H9 (cell line): ENCODE results near the gene PAAF1. TPM values are rescaled to one million over a fixed set of nuclear protein-coding genes. Genes with fewer than 3 reads are reported as not detected.
A peak's percentile ranks its signal among the peaks of the same experiment; 100 is the strongest.

ENCODE experiments used
- DNase-seq: peaks from one replicate; pipeline ENCODE4 v3.0.0-alpha.2; 2017
- H2AFZ ChIP-seq: one replicate; pipeline ENCODE4 v1.6.1; 2013; ENCODE audit warnings: mild to moderate bottlenecking, low read length, control low read depth, moderate library complexity
- H2AK5ac ChIP-seq: 2 replicates; pipeline ENCODE4 v1.6.1; 2013; ENCODE audit warnings: low read length, control low read depth, mixed read lengths; ENCODE audit not compliant: insufficient read length
- H2BK120ac ChIP-seq: one replicate; pipeline ENCODE4 v1.6.1; 2013; ENCODE audit warnings: low read depth, mild to moderate bottlenecking, low read length, control low read depth, inconsistent platforms; ENCODE audit not compliant: poor library complexity, severe bottlenecking
- H2BK12ac ChIP-seq: 2 replicates; pipeline ENCODE4 v1.6.1; 2013; ENCODE audit warnings: low read length, control low read depth, mixed read lengths, low read depth; ENCODE audit not compliant: insufficient read length
- H2BK15ac ChIP-seq: 2 replicates; pipeline ENCODE4 v1.6.1; 2013; ENCODE audit warnings: low read depth, low read length, control low read depth
- H2BK20ac ChIP-seq: one replicate; pipeline ENCODE4 v1.6.1; 2013; ENCODE audit warnings: low read depth, mild to moderate bottlenecking, low read length, control low read depth, inconsistent platforms; ENCODE audit not compliant: poor library complexity, severe bottlenecking
- H2BK5ac ChIP-seq: 2 replicates; pipeline ENCODE4 v1.6.1; 2013; ENCODE audit warnings: low read length, control low read depth, mixed read lengths; ENCODE audit not compliant: insufficient read length
- H3K14ac ChIP-seq: 2 replicates; pipeline ENCODE4 v1.6.1; 2013; ENCODE audit warnings: low read length, control low read depth; ENCODE audit not compliant: insufficient read depth
- H3K18ac ChIP-seq: 2 replicates; pipeline ENCODE4 v1.6.1; 2013; ENCODE audit warnings: low read depth, mild to moderate bottlenecking, mixed read lengths, low read length, control low read depth; ENCODE audit not compliant: insufficient read length
- H3K23ac ChIP-seq: 2 replicates; pipeline ENCODE4 v1.6.1; 2013; ENCODE audit warnings: low read length, control low read depth, mixed read lengths, low read depth; ENCODE audit not compliant: insufficient read length
- H3K23me2 ChIP-seq: 2 replicates; pipeline ENCODE4 v1.6.1; 2013; ENCODE audit warnings: low read depth, mild to moderate bottlenecking, mixed read lengths, low read length, control low read depth; ENCODE audit not compliant: insufficient read length, poor library complexity, severe bottlenecking
- H3K27ac ChIP-seq: 2 replicates; pipeline ENCODE4 v1.5.1; 2013; ENCODE audit warnings: low read length, control low read depth, mixed read lengths, low read depth; ENCODE audit not compliant: insufficient read length
- H3K27me3 ChIP-seq: 2 replicates; pipeline ENCODE4 v1.6.1; 2013; ENCODE audit warnings: low read length, control low read depth, inconsistent platforms; ENCODE audit not compliant: insufficient read depth
- H3K4ac ChIP-seq: 2 replicates; pipeline ENCODE4 v1.6.1; 2013; ENCODE audit warnings: low read depth, mild to moderate bottlenecking, control low read depth, inconsistent platforms, low read length, moderate library complexity
- H3K4me1 ChIP-seq: 2 replicates; pipeline ENCODE4 v1.6.1; 2013; ENCODE audit warnings: low read length, control low read depth, inconsistent platforms; ENCODE audit not compliant: insufficient read depth
- H3K4me2 ChIP-seq: 2 replicates; pipeline ENCODE4 v1.6.1; 2013; ENCODE audit warnings: low read length, control low read depth, mixed read lengths; ENCODE audit not compliant: insufficient read length, insufficient read depth
- H3K56ac ChIP-seq: 2 replicates; pipeline ENCODE4 v1.6.1; 2013; ENCODE audit warnings: low read depth, mild to moderate bottlenecking, mixed read lengths, low read length, control low read depth; ENCODE audit not compliant: insufficient read length
- H3K79me1 ChIP-seq: 2 replicates; pipeline ENCODE4 v1.6.1; 2013; ENCODE audit warnings: low read depth, mild to moderate bottlenecking, moderate library complexity, low read length, control low read depth, inconsistent platforms; ENCODE audit not compliant: insufficient read depth, poor library complexity, severe bottlenecking
- H3K79me2 ChIP-seq: 2 replicates; pipeline ENCODE4 v1.6.1; 2013; ENCODE audit warnings: low read length, control low read depth, inconsistent platforms; ENCODE audit not compliant: insufficient read depth
- H3K9ac ChIP-seq: 2 replicates; pipeline ENCODE4 v1.6.1; 2013; ENCODE audit warnings: low read length, control low read depth, mixed read lengths; ENCODE audit not compliant: insufficient read length; ENCODE audit errors: extremely low read depth
- H3K9me3 ChIP-seq: one replicate; pipeline ENCODE4 v1.6.1; 2013; ENCODE audit warnings: low read depth, low read length, inconsistent platforms; ENCODE audit not compliant: control insufficient read depth
- H3T11ph ChIP-seq: one replicate; pipeline ENCODE4 v1.6.1; 2013; ENCODE audit warnings: mild to moderate bottlenecking, low read length, control low read depth, inconsistent platforms
- H4K20me1 ChIP-seq: one replicate; pipeline ENCODE4 v1.6.1; 2013; ENCODE audit not compliant: control insufficient read depth, insufficient read length, insufficient read depth
- H4K5ac ChIP-seq: 2 replicates; pipeline ENCODE4 v1.6.1; 2013; ENCODE audit warnings: low read depth, mild to moderate bottlenecking, mixed read lengths, low read length, control low read depth; ENCODE audit not compliant: insufficient read length
- H4K8ac ChIP-seq: replicated peaks from 2 replicates; pipeline ENCODE4 v1.6.1; 2013; ENCODE audit warnings: low read length, control low read depth, mixed read lengths, low read depth; ENCODE audit not compliant: insufficient read length
- H4K91ac ChIP-seq: 2 replicates; pipeline ENCODE4 v1.6.1; 2013; ENCODE audit warnings: low read depth, mild to moderate bottlenecking, moderate library complexity, mixed read lengths, low read length, control low read depth; ENCODE audit not compliant: insufficient read length
- H3K27ac Mint-ChIP-seq, 3 experiments: 2 replicates in 2 of 3; 3 replicates in 1 of 3; pipeline ENCODE4 v1.8.0; 2020 to 2021; ENCODE audit warnings: mixed read lengths in 3 of 3, mild to moderate bottlenecking in 1 of 3, moderate library complexity in 1 of 3
- H3K27me3 Mint-ChIP-seq: 2 replicates; pipeline ENCODE4 v1.8.0; 2021; ENCODE audit warnings: low read depth, mild to moderate bottlenecking, moderate library complexity, mixed read lengths
- H3K36me3 Mint-ChIP-seq, 3 experiments: 2 replicates in 2 of 3; 3 replicates in 1 of 3; pipeline ENCODE4 v1.8.0; 2020 to 2021; ENCODE audit warnings: low read depth in 3 of 3, mixed read lengths in 3 of 3; ENCODE audit not compliant: insufficient read depth in 1 of 3
- H3K4me1 Mint-ChIP-seq, 2 experiments: 2 replicates each; pipeline ENCODE4 v1.8.0; 2020; ENCODE audit warnings: mixed read lengths in 2 of 2
- H3K4me3 Mint-ChIP-seq, 2 experiments: 2 replicates in 1 of 2; 3 replicates in 1 of 2; pipeline ENCODE4 v1.8.0; 2020 to 2021; ENCODE audit warnings: mild to moderate bottlenecking in 2 of 2, mixed read lengths in 2 of 2, moderate library complexity in 1 of 2
- H3K9me3 Mint-ChIP-seq, 2 experiments: 2 replicates in 1 of 2; 3 replicates in 1 of 2; pipeline ENCODE4 v1.8.0; 2020; ENCODE audit warnings: mild to moderate bottlenecking in 2 of 2, mixed read lengths in 2 of 2, moderate library complexity in 1 of 2
- WGBS: extraction: QIAGEN DNeasy Blood & Tissue Kit; methylation state at CpG from one replicate; pipeline ENCODE4 v1.1.7; 2013; ENCODE audit warnings: missing lambda C conversion rate, low lambda C conversion rate, mixed read lengths; ENCODE audit not compliant: insufficient read length; ENCODE audit errors: extremely low coverage; 5-methylcytosine and 5-hydroxymethylcytosine counted together
- total RNA-seq: library from RNA; stranded (reverse); gene quantifications from 2 replicates; pipeline ENCODE4 v1.2.1, GENCODE V29; 2021
- TF ChIP-seq, protein P1 (sequence below): fragments of 200-600 bp; sonication (generic); conservative IDR thresholded peaks from 3 replicates; pipeline ENCODE4 v1.8.0; 2021; ENCODE audit warnings: antibody characterized with exemption, mild to moderate bottlenecking

The PAAF1 gene
- total RNA-seq, 1 experiment from 2014 or later, result 24.3 TPM

DNA sequence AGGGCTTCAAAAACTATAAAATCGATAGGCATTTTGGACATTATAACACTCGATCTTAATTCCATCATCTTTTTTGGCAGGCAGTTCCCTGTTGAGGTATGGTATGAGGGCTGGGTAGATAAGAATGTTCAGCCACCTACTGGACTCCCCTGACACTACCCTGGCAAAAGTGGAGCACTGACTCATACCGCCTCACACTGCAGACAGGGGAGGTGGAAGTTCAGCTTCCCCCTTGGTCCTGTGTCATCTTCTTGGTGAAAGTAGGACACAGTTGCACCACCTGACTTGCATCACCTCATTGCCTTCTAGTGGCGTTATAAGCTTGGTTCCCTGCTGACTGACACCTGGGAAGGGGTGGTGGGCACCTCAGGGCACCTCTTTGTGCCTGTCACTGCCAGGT lies 30.4 kb downstream of the PAAF1 start:
- no peak overlapping the region for H3K4ac ChIP-seq
- H4K91ac ChIP-seq, result no peak overlapping the region
- H4K8ac ChIP-seq, result peak overlapping the region; percentile 69
- no peak overlapping the region for H3K23ac ChIP-seq
- Mint-ChIP-seq H3K4me3 (no peak overlapping the region), H3K27ac (no peak overlapping the region), H3K9me3 (no peaks in the 10 kb centered on the region), H3K27me3 (no peaks in the 10 kb centered on the region), H3K36me3 (peaks cover 4 to 14% (median 13%) of the 10 kb centered on the region in 3 experiments; a peak in 6 of 7 replicates), H3K4me1 (no peaks in the 10 kb centered on the region)
- H3K4me2 ChIP-seq, result no peak overlapping the region
- DNase-seq, result no peak
- no peak overlapping the region for H4K5ac ChIP-seq
- no peaks in the 10 kb centered on the region for H3K9me3 ChIP-seq
- no peak overlapping the region; the same call in 1 of the 2 replicates for H3K14ac ChIP-seq
- no peak overlapping the region for H3K9ac ChIP-seq
- H2BK15ac ChIP-seq, result no peak overlapping the region
- no peaks in the 10 kb centered on the region for H3K79me2 ChIP-seq
- H3T11ph ChIP-seq, result no peak overlapping the region
- H4K20me1 ChIP-seq, result peaks cover 2% of the 10 kb centered on the region
- no peak overlapping the region for H2BK20ac ChIP-seq
- H3K23me2 ChIP-seq, result no peaks in the 10 kb centered on the region
- no peak overlapping the region for H3K56ac ChIP-seq
- TF ChIP-seq, protein P1, sequence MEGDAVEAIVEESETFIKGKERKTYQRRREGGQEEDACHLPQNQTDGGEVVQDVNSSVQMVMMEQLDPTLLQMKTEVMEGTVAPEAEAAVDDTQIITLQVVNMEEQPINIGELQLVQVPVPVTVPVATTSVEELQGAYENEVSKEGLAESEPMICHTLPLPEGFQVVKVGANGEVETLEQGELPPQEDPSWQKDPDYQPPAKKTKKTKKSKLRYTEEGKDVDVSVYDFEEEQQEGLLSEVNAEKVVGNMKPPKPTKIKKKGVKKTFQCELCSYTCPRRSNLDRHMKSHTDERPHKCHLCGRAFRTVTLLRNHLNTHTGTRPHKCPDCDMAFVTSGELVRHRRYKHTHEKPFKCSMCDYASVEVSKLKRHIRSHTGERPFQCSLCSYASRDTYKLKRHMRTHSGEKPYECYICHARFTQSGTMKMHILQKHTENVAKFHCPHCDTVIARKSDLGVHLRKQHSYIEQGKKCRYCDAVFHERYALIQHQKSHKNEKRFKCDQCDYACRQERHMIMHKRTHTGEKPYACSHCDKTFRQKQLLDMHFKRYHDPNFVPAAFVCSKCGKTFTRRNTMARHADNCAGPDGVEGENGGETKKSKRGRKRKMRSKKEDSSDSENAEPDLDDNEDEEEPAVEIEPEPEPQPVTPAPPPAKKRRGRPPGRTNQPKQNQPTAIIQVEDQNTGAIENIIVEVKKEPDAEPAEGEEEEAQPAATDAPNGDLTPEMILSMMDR, result peak; percentile 33; the same call in 1 of the 3 replicates
- H3K27me3 ChIP-seq, result no peaks in the 10 kb centered on the region
- H2AK5ac ChIP-seq, result no peak overlapping the region
- no peak overlapping the region for H2BK12ac ChIP-seq
- H3K27ac ChIP-seq, result no peak overlapping the region
- no peak overlapping the region for H2AFZ ChIP-seq
- WGBS, result no CpG with 5 or more reads among the region's 4 CpGs
- H2BK120ac ChIP-seq, result no peak overlapping the region
- H3K18ac ChIP-seq, result no peak overlapping the region
- no peaks in the 10 kb centered on the region for H3K4me1 ChIP-seq
- no peaks in the 10 kb centered on the region for H3K79me1 ChIP-seq
- no peak overlapping the region for H2BK5ac ChIP-seq
